BJ (cell line): ENCODE results near the gene GDAP2. TPM values are rescaled to one million over a fixed set of nuclear protein-coding genes. Genes with fewer than 3 reads are reported as not detected.

ENCODE experiments used
- CTCF ChIA-PET: fragments of 350-600 bp; formaldehyde crosslinking; extraction: SDS; loops from one replicate; lab custom pipeline; 2021; ENCODE audit warnings: antibody characterized with exemption, inconsistent platforms; lab: Yijun Ruan, JAX
- POLR2A ChIA-PET: fragments of 300-600 bp; sonication (Branson Sonifier 250); formaldehyde crosslinking; extraction: SDS; loops from one replicate; lab custom pipeline; 2021; ENCODE audit warnings: antibody characterized with exemption; lab: Charles Lee
- DNase-seq: peaks from one replicate; pipeline ENCODE4 v3.0.0-alpha.2; 2011; ENCODE audit warnings: low read depth
- H3K27me3 ChIP-seq: 2 replicates; pipeline ENCODE4 v1.6.0; 2011; ENCODE audit warnings: low read length; ENCODE audit not compliant: control insufficient read depth, insufficient read depth
- H3K36me3 ChIP-seq: 2 replicates; pipeline ENCODE4 v1.5.1; 2011; ENCODE audit warnings: low read length; ENCODE audit not compliant: control insufficient read depth, insufficient read depth
- H3K4me3 ChIP-seq: 2 replicates; pipeline ENCODE4 v1.5.1; 2011; ENCODE audit warnings: low read depth, mild to moderate bottlenecking, control low read depth, low read length
- polyA plus RNA-seq: library from polyadenylated mRNA; depleted of rRNA; stranded (reverse); fragments of >200 nt; gene quantifications from 2 replicates; pipeline ENCODE4 v1.2.3, GENCODE V29; 2011
- TF ChIP-seq, protein P1 (sequence below): IDR thresholded peaks from 2 replicates; pipeline ENCODE4 v1.5.1; 2011; ENCODE audit warnings: low read depth, mild to moderate bottlenecking, control low read depth, inconsistent platforms, low read length, moderate library complexity; ENCODE audit not compliant: insufficient read depth

Gene GDAP2
- polyA plus RNA-seq, 1 experiment: 8.1 TPM

DNA sequence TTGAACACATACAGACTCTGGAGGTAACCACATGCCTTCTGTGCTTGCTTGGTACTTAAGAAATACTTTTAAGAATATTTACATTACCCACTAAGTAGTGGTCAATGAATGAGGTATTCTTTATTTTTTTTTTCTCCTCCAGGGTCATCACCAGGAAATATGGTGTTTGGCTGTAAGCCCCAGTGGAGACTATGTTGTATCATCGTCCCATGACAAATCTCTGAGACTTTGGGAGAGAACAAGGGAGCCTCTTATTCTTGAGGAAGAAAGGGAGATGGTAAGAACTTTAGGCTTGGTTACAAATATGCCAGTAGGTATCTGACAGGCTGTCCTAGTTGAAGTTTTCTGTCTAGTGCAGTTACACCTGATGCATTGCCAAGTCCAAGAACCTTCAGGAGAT, 23.0 kb upstream of the GDAP2 start:
- ChIA-PET POLR2A (no interaction called here), CTCF (interaction anchor here (1.5 to 1.7 kb wide), 2 partner anchors 9 to 21 kb away, joined by 3 to 4 read pairs; no protein-coding TSS in a partner anchor)
- no peak overlapping the region for H3K4me3 ChIP-seq
- H3K27me3 ChIP-seq: no peaks in the 10 kb centered on the region
- TF ChIP-seq, protein P1, sequence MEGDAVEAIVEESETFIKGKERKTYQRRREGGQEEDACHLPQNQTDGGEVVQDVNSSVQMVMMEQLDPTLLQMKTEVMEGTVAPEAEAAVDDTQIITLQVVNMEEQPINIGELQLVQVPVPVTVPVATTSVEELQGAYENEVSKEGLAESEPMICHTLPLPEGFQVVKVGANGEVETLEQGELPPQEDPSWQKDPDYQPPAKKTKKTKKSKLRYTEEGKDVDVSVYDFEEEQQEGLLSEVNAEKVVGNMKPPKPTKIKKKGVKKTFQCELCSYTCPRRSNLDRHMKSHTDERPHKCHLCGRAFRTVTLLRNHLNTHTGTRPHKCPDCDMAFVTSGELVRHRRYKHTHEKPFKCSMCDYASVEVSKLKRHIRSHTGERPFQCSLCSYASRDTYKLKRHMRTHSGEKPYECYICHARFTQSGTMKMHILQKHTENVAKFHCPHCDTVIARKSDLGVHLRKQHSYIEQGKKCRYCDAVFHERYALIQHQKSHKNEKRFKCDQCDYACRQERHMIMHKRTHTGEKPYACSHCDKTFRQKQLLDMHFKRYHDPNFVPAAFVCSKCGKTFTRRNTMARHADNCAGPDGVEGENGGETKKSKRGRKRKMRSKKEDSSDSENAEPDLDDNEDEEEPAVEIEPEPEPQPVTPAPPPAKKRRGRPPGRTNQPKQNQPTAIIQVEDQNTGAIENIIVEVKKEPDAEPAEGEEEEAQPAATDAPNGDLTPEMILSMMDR: no peak
- DNase-seq: no peak
- peaks cover 6% of the 10 kb centered on the region for H3K36me3 ChIP-seq

DNA sequence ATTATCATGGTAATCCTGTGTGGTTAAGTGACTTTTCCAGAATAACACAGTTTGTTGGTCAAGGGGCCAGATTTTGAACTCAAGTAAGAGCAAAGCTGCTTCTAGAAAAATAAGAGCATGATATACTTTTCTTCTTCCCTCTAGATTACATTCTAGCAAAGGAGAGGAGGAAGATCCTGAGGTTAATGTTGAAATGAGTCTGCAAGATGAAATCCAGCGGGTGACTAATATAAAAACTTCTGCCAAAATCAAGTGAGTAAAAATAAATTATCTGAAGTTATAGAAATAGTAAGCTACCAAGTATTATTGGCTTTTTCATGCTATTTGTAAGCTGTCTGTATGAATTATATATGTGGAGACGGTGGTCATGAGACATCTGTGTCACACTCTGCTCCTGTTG, 12.9 kb upstream of the GDAP2 start:
- ChIA-PET CTCF (interaction anchor here (0.9 to 1.5 kb wide), 2 partner anchors 9 to 13 kb away, joined by 4 read pairs; no protein-coding TSS in a partner anchor), POLR2A (interaction anchor here (0.7 kb wide), 1 partner anchor 23 kb away, joined by 16 read pairs; no protein-coding TSS in a partner anchor)
- TF ChIP-seq, protein P1: no peak
- DNase-seq: no peak
- Histone ChIP-seq H3K27me3 (no peaks in the 10 kb centered on the region), H3K36me3 (peaks cover 18% of the 10 kb centered on the region), H3K4me3 (no peak overlapping the region)

DNA sequence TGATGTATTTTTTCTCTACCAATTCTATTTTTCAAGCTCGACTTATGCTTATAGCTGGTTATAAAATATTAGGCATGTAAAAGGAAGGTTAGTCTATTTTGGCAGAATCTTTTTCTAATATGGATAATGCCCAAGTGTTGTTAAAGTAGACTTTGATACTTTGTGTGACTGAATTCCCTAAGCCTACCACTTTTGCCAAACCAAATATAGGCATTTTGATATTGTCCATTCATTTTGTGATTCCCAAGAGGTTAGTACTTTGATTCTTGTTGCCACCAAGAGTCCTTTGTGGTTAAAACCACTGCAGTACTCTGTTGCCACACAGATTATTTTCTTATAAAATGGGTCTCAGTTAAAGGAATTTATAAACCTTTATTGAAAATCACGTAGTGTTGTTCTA, 4.3 kb upstream of the GDAP2 start:
- ChIA-PET CTCF (interaction anchor here (0.7 to 1.1 kb wide), 2 partner anchors 12 to 39 kb away, joined by 3 read pairs; no protein-coding TSS in a partner anchor), POLR2A (no interaction called here)
- Histone ChIP-seq H3K27me3 (no peaks in the 10 kb centered on the region), H3K4me3 (no peak overlapping the region), H3K36me3 (peaks cover 7% of the 10 kb centered on the region)
- no peak for DNase-seq
- TF ChIP-seq, protein P1: no peak

DNA sequence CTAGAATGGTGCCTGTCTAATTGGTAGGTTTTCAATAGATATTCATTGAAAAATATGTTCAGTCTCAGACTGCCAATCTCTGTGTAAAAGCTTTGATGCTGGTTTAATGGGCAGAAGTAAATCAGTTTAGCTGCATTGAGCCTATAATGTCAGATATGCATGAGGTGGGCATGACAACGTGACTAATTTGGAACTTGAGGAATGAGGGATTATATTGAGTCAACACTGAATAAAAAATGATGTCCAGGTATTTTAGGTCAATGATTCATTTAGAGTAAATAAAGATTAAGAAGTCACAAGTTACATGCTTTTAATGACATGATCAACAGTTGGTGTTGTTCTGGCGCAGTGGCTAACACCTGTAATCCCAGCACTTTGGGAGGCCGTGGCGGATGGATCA, 3.2 kb upstream of the GDAP2 start:
- DNase-seq: no peak

DNA sequence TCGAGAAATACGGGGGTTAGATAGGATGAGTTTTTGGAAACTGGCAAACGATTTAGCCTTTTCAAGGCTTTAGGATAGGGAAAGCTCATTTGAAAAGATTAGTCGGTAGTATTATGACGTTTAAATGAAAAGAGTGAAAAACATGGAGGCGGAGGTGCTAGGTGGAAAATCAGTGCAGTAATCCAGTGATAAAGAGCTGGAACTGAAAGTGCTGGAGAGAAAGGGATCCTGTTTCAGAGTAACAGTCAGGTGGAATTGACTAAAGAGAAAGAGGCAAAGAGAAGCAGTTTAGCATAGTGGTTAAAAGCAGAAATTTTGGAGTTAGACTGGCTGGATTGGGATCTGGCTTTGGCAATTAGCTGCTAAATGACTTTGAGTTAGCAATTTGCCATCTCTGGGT, 1.1 kb upstream of the GDAP2 start:
- TF ChIP-seq, protein P1: no peak
- peak overlapping the region; percentile 65 for H3K4me3 ChIP-seq
- POLR2A ChIA-PET: no interaction called here
- H3K27me3 ChIP-seq: no peaks in the 10 kb centered on the region
- CTCF ChIA-PET: interaction anchor here (0.6 to 1.3 kb wide), 3 partner anchors 22 to 1077 kb away, joined by 3 to 7 read pairs (median 3); no protein-coding TSS in a partner anchor
- H3K36me3 ChIP-seq: no peaks in the 10 kb centered on the region; the same call in 1 of the 2 replicates
- DNase-seq: no peak

More for the DNA sequence above, 3.2 kb upstream of the GDAP2 start:
- Histone ChIP-seq H3K36me3 (peaks cover 2% of the 10 kb centered on the region), H3K4me3 (no peak overlapping the region), H3K27me3 (no peaks in the 10 kb centered on the region)
- ChIA-PET CTCF (no interaction called here), POLR2A (no interaction called here)
- TF ChIP-seq, protein P1: no peak
